Dermis blood vessel endothelial cell (primary cell): ENCODE results near the gene INSC. TPM values are rescaled to one million over a fixed set of nuclear protein-coding genes. Genes with fewer than 3 reads are reported as not detected.
"Not testable (repeated sequence)": the region's sequence is repeated elsewhere in the genome, so short reads cannot be mapped to it uniquely, and the experiment has no call there.

Source experiments
- DNase-seq: peaks from one replicate; pipeline ENCODE4 v3.0.0; 2010
- total RNA-seq: library from RNA; depleted of rRNA; stranded (reverse); fragments of >200 nt; gene quantifications from 2 replicates; pipeline ENCODE4 v1.2.3, GENCODE V29; 2014

The INSC gene, protein sequence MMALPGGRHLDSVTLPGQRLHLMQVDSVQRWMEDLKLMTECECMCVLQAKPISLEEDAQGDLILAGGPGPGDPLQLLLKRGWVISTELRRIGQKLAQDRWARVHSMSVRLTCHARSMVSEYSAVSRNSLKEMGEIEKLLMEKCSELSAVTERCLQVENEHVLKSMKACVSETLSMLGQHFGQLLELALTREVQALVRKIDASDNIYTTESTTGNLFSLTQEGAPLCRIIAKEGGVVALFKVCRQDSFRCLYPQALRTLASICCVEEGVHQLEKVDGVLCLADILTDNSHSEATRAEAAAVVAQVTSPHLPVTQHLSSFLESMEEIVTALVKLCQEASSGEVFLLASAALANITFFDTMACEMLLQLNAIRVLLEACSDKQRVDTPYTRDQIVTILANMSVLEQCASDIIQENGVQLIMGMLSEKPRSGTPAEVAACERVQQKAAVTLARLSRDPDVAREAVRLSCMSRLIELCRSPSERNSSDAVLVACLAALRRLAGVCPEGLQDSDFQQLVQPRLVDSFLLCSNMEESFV
- total RNA-seq: not detected in 2 replicates

GRCh38 chr11:15114501-15115475, at the start of gene INSC:
INSC (plus strand) TSS chr11:15114923; CDS start chr11:15149175, 34,252 bp downstream.
- DNase-seq: no peak

- DNase-seq: not testable (repeated sequence)
These were observed 45.0 kb upstream of the INSC start for GRCh38 chr11:15069751-15070150.

GRCh38 chr11:15071556-15072255, 43.0 kb upstream of the INSC start:
- no peak for DNase-seq

DNA sequence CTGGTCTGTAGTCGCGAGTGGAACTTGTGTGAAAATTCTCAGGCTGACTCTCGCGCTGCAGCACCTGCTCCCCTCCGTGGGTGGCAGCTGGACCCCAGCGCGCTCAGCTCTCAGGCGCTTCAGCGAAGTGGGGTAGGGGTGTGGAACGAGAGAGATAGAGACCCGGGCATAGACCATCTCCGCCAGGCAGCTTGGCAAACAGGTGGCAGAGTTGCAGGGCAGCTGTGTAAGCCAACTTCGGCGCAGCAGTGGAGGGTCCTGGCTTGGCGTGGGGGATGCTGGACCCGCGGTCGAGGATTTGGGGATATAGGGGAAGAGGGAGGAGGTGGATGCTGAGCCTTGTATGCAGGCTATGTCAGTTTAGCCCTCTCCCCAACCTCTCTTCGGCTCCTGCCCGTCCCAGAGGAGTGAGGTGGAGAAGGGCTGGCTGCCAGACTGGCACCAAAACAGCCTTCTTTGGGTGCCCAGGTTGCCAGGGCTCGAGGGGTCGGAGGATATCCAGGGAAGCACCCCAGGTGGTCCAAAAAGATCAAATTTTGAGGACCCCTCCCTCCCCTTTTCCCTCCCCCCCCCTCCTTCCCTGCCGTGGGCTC, 42.1 kb upstream of the INSC start:
- DNase-seq: no peak

GRCh38 chr11:15073361-15074205, 41.1 kb upstream of the INSC start, which contains the start of gene CALCB:
CALCB (plus strand) TSS chr11:15073593; CDS start chr11:15074719, 1,126 bp downstream.
- DNase-seq: no peak

GRCh38 chr11:15074206-15075161, 40.2 kb upstream of the INSC start:
- DNase-seq: peak; percentile 68

DNA sequence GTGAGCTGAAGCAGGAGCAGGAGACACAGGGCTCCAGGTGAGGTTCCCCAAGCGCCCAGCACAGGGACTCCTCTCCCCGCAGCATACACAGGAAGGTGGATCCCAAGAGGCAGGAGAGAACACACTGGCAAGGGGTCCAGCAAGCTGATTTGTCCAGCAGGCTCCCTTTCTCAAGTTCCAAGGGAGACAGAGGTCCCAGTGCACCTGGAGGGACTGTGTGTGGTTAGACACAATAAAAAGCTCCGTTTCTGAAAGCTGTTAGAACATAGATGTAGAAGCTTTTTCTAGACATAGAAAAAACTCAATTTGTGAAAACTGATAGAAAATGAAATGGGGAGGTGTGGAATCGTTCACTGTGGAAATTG, 39.6 kb upstream of the INSC start:
- DNase-seq: no peak

DNA sequence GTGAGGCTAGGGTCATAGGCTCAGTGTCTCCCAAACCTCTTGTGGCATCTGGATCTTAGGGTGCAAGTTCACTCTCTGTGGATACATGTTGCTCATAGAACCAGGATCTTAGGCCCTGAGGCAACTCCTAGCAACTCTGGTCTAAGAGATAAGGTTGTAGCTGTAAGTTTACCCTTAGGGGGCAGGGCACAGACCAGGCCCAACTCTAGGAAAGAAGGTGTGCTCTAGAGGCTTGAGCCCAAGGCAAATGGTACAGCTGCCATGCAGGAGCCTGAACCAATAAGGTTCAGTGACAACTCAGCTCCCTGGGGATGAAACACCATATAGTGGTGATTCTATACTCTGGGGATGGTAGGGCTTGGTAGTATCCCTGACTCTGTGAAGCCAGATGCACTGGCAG, 23.5 kb upstream of the INSC start:
- no peak for DNase-seq

GRCh38 chr11:15091625-15092024, 23.1 kb upstream of the INSC start:
- no peak for DNase-seq

- no peak for DNase-seq
These were observed 21.3 kb upstream of the INSC start for GRCh38 chr11:15093432-15093831.

- no peak for DNase-seq
These were observed 18.9 kb upstream of the INSC start for GRCh38 chr11:15095736-15096228.

- no peak for DNase-seq
These were observed 17.3 kb upstream of the INSC start for GRCh38 chr11:15097411-15097810.

GRCh38 chr11:15099267-15099666, 15.5 kb upstream of the INSC start:
- no peak for DNase-seq

DNA sequence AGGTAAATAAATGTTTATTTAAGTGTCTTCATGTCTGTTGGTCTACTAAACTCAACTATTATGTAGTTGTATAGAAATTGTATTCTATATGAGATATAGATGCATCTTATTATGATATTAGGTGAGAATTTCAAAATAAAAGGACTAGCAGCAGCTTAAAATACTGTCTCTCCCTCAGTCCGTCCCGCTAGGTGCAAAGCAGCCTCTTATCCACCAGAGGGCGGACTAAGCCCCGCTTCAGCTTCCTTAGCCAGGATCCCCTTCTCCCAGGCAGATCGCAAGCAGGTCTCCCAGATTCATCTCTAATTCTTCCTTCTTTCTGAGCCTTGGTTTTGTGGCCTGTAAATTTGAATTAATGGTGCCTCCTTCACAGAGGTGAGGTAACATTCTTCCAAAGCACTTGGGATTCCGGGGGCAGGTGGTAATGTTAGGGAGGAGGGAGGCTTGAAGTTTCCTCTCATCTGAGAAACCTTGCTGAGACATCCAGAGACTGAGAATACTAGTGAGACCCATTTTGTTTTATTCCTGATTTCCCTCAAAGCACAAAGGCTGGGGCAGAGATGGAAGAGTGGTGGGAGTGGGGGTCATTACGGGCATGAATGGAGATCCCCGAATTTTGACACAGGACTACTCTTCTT, 13.5 kb upstream of the INSC start:
- peak; percentile 76 for DNase-seq

GRCh38 chr11:15104166-15104565, 10.6 kb upstream of the INSC start:
- no peak for DNase-seq

- no peak for DNase-seq
These were observed 8.3 kb upstream of the INSC start for GRCh38 chr11:15106201-15106965.

GRCh38 chr11:15107730-15108515, 6.8 kb upstream of the INSC start:
- no peak for DNase-seq
